Measurements from ENCODE around the gene MGAT5B.

The MGAT5B gene

GRCh38 chr17:76987486-76988093 is 119.4 kb downstream of the MGAT5B start:
- DNase-seq: no peak

DNA sequence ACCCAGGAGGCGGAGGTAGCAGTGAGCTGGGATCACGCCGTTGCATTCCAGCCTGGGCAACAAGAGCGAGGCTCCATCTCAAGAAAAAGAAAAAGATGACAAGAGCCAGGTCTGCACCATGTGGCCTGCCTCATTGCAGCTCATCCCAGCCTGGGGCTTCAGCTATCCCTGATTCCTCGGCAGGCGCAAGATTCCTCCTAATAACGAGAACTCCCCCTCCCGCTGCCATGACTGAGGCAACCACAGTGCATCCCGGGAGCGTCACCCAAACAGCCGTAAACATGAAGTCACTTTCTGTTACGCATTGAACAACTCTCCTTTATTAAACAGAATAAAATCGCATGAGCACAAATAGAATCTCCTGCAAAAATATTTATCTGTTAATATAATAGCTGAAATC is 120.6 kb downstream of the MGAT5B start:
- no peak for DNase-seq

- no peak for DNase-seq
Observed at GRCh38 chr17:76989519-76989918, 121.3 kb downstream of the MGAT5B start.

DNA sequence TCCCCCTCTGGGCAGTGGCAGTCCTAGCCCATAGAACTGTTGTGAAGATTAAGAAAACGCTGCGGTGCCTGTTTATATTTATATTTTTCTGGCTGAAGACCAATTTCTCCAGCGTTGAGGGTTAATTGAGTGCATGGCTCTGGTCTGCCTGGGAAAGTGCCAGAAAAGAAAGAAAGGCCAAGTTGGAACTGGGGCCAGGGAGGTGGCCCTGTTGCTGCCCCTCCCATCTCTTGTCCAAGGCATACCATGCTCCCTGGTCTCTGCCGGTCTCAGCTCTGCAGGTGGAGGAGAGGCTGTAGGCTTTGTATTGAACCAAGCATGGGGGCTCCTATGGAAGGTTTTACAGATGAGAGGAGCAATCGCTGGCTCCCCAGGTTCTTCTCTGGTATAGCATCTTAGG is 124.7 kb downstream of the MGAT5B start:
- DNase-seq: no peak

DNA sequence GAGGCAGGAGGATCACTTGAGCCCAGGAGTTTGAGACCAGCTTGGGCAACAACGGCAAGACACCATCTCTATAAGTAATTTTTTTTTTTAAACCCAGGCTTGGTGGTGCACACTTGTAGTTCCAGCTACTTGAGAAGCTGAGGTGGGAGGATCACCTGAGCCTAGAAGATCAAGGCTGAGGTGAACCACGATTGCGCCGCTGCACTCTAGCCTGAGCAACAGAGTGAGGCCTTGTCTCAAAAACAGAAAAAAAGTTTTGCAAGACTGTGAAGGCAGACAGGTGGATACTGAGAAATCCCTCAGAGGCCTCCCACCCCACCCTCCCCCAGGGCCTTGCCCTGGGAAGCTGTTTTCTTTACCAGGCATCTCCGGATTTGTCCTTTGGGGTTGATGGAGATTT is 125.4 kb downstream of the MGAT5B start:
- DNase-seq: no peak

DNA sequence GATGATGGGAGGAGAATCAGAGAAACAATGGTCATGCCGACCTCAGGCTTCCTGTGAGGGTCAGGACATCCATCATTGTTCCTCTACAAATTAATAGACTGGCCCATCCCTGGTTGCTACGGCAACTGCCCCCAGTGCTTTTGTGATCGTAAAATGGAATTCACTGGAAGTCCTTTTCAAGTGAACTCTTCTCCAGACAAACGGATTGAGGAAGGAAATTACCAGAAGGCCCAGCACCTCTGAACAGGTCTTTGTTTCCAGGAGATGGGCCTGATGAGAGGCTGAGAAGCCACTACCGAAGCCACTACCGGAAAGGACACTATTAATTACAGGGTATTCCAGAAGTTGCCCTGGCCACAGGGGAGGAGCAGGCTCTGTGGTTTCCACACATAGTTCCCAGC is 126.0 kb downstream of the MGAT5B start:
- no peak for DNase-seq

DNA sequence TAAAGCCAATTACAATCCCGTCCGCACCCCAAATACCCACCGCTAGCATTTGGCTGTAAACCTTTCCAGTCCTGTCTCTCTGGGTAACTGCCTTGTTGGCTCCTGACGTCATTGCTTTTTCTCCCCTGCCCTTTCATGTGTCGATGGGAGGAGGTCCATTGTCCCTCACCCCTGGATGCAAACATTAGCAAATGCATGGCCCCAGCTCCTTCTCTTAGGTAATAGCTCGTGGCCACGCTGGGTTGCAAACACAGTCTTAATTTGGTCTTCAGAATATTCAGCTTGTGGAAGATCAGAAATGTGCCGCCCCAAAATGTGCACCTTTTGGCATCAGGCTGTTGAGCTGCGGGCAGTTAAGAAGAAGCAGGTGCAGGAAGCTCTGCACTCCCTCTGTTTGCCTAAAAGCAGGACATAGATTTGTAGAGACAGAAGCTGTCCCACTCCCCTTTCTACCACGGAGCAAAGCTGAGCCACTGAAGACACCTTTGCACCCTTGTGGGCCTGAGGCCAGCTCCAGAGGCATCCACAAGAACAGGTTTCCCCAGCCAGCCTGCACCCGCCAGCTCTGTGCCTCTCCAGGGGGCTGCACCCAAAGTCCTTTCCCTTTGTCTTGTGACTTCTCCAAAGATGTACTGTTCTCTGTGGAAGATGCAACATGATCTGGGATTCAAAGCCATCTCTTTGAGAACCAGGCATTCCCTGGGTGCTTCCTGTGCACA is 127.3 kb downstream of the MGAT5B start:
- DNase-seq: no peak

DNA sequence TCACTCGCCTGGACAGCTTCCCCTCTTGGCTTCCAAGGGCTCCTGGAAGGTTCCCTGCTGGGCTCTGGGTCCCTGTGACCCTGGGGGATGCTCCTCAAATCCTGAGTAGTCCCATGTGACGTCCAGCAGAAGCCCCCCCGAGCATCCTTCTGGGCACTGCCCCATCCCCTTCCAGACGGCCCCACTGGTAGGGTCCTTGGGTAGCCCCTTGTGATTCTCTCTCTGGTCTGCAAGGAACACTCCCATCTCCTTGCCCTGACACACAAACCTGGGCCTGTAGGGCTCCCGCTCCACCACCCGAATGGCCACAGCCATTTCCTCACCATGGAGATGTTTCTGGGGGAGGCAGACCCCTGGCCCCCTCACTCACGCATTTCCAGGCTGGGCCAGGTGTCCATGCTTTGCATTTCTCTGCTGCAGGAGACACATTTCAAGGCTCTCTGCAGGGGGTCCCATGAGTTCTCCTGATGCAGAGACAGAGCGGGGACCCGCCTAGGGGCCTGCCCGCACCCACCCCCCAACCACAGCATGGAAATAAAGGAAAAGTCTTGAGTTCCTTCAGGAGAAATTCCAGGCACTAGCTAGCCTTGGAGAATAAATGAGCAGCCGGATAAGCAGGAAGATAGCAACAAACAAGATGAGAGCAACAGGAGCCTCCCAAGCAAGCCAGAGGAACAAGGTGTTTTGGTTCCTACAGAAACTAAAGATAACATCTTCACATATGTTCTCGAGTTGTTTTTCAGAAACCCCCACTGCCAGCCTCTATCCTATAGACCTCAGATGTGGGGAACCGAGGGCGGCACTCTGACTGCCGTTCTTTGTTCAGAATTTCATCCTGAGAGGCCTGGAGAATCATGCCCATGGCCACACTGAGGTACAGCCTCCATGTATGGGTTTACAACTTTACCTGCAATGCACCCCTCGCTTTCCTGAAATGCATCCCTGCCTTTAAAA is 128.8 kb downstream of the MGAT5B start:
- DNase-seq: no peak

GRCh38 chr17:76997981-76998531 is 129.9 kb downstream of the MGAT5B start:
- no peak for DNase-seq

DNA sequence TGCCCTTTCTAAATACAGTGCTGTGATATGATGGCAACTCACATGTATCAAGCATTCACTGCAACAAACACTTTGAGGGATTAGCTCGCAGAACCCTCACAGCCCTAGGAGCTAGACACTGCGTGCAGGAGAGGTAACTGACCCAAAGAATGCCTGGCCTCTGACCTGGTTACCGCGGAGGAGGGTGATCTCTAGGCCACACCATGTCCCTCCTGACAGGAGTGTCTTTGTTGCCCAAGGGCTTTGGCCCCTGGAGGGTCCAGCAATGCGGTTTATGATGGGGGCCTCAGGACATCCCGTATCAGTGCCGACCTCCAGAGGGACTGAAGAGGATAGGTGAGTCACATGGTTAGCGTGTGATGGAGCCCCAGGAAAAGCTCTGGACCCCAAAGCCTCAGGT is 130.6 kb downstream of the MGAT5B start:
- DNase-seq: no peak
